CD14-positive monocyte (primary cell): ENCODE data around the gene WIPF1. TPM values are rescaled to one million over a fixed set of nuclear protein-coding genes. Genes with fewer than 3 reads are reported as not detected.

Source experiments
- DNase-seq, 3 donors: peaks; one replicate each; pipeline ENCODE4 v3.0.0-alpha.2; 2011 to 2022
- H2AFZ ChIP-seq: 2 replicates; pipeline ENCODE4 v1.6.0; 2012; ENCODE audit warnings: mild to moderate bottlenecking, low read depth, low read length, inconsistent platforms; ENCODE audit not compliant: insufficient read depth, poor library complexity, severe bottlenecking
- H3K27ac ChIP-seq, 2 donors: 1 replicate in 1 of 2; 2 replicates in 1 of 2; pipeline ENCODE4 v1.5.1; 2012 to 2013; ENCODE audit warnings: low read length in 2 of 2, control low read depth in 1 of 2, inconsistent platforms in 1 of 2, low read depth in 1 of 2, mild to moderate bottlenecking in 1 of 2
- H3K27me3 ChIP-seq, 2 donors: one replicate each; pipeline versions ENCODE4 v1.6.0 to v1.6.1; 2011 to 2013; ENCODE audit warnings: low read length in 2 of 2; ENCODE audit not compliant: control insufficient read depth in 2 of 2, insufficient read depth in 2 of 2
- H3K36me3 ChIP-seq, 2 donors: replicated peaks in 1 of 2; 1 replicate in 1 of 2; 2 replicates in 1 of 2; pipeline versions ENCODE4 v1.5.1 to v1.6.1; 2012 to 2013; ENCODE audit warnings: low read length in 2 of 2, control low read depth in 1 of 2, inconsistent platforms in 1 of 2, mild to moderate bottlenecking in 1 of 2; ENCODE audit not compliant: insufficient read depth in 2 of 2, control insufficient read depth in 1 of 2
- H3K4me1 ChIP-seq, 2 donors: 1 replicate in 1 of 2; 2 replicates in 1 of 2; pipeline versions ENCODE4 v1.5.1 to v1.6.1; 2012 to 2013; ENCODE audit warnings: low read length in 2 of 2, control low read depth in 1 of 2, inconsistent platforms in 1 of 2, mild to moderate bottlenecking in 1 of 2, moderate library complexity in 1 of 2; ENCODE audit not compliant: insufficient read depth in 2 of 2, control insufficient read depth in 1 of 2
- H3K4me2 ChIP-seq: replicated peaks from 2 replicates; pipeline ENCODE3; 2012; ENCODE audit warnings: low read length, moderate library complexity, mild to moderate bottlenecking; ENCODE audit not compliant: poor library complexity, severe bottlenecking; ENCODE audit errors: extremely low read depth
- H3K4me3 ChIP-seq, 3 experiments: fragments of 200-600 bp in 1 of 3; sonication (generic) in 1 of 3; replicated peaks in 1 of 3; 1 replicate in 2 of 3; 2 replicates in 1 of 3; pipeline ENCODE4 v1.5.1; 2011 to 2013; ENCODE audit warnings: low read length in 3 of 3, mild to moderate bottlenecking in 3 of 3, control low read depth in 2 of 3, low read depth in 2 of 3, inconsistent platforms in 1 of 3, moderate library complexity in 1 of 3
- H3K79me2 ChIP-seq: 2 replicates; pipeline ENCODE4 v1.6.0; 2012; ENCODE audit warnings: mild to moderate bottlenecking, control low read depth, inconsistent platforms, low read length, moderate library complexity; ENCODE audit not compliant: insufficient read depth
- H3K9ac ChIP-seq: 2 replicates; pipeline ENCODE4 v1.6.0; 2017; ENCODE audit warnings: low read length, mild to moderate bottlenecking; ENCODE audit not compliant: insufficient read depth, poor library complexity, severe bottlenecking
- H3K9me3 ChIP-seq, 2 donors: replicated peaks in 1 of 2; 1 replicate in 1 of 2; 2 replicates in 1 of 2; pipeline versions ENCODE4 v1.5.1 to v1.6.1; 2012 to 2013; ENCODE audit warnings: low read length in 2 of 2, control low read depth in 1 of 2; ENCODE audit not compliant: control insufficient read depth in 1 of 2, insufficient read depth in 1 of 2
- H4K20me1 ChIP-seq: 2 replicates; pipeline ENCODE4 v1.6.0; 2012; ENCODE audit warnings: mild to moderate bottlenecking, low read length, control low read depth, moderate library complexity; ENCODE audit not compliant: insufficient read depth
- H3K27ac Mint-ChIP-seq, 7 donors: one replicate each; pipeline ENCODE4 v1.8.0; 2020; ENCODE audit warnings: mild to moderate bottlenecking in 7 of 7, mixed read lengths in 7 of 7, moderate library complexity in 6 of 7, inconsistent platforms in 2 of 7
- H3K27me3 Mint-ChIP-seq, 3 donors: one replicate each; pipeline ENCODE4 v1.8.0; 2021 to 2022; ENCODE audit warnings: low read depth in 3 of 3, mild to moderate bottlenecking in 3 of 3, mixed read lengths in 3 of 3, moderate library complexity in 3 of 3, inconsistent platforms in 1 of 3
- H3K36me3 Mint-ChIP-seq, 2 donors: one replicate each; pipeline ENCODE4 v1.8.0; 2020; ENCODE audit warnings: mixed read lengths in 2 of 2, inconsistent platforms in 1 of 2, mild to moderate bottlenecking in 1 of 2
- H3K4me1 Mint-ChIP-seq: one replicate; pipeline ENCODE4 v1.8.0; 2020; ENCODE audit warnings: mild to moderate bottlenecking, mixed read lengths
- H3K4me3 Mint-ChIP-seq, 2 donors: one replicate each; pipeline ENCODE4 v1.8.0; 2020; ENCODE audit warnings: mild to moderate bottlenecking in 2 of 2, mixed read lengths in 2 of 2, moderate library complexity in 1 of 2
- H3K9me3 Mint-ChIP-seq, 7 donors: one replicate each; pipeline ENCODE4 v1.8.0; 2020 to 2022; ENCODE audit warnings: mixed read lengths in 7 of 7, mild to moderate bottlenecking in 6 of 7, moderate library complexity in 6 of 7, inconsistent platforms in 2 of 7
- WGBS: methylation state at CpG from one replicate; pipeline ENCODE4 v1.1.5; 2013; ENCODE audit warnings: missing lambda C conversion rate; ENCODE audit not compliant: insufficient coverage; 5-methylcytosine and 5-hydroxymethylcytosine counted together
- intact Hi-C, 2 donors: fragments of 100-400 bp; cut with micrococcal nuclease; formaldehyde crosslinking; loops; one replicate each; pipeline versions ENCODE4 v1.15.0 to v1.15.1; 2023
- polyA plus RNA-seq, 3 donors: library from polyadenylated mRNA; depleted of rRNA in 1 of 3; unstranded in 2 of 3; stranded (reverse) in 1 of 3; fragments of 300-500 nt in 2 of 3; fragments of >200 nt in 1 of 3; fragmentation: Illumina TruSeq in 2 of 3; gene quantifications; 1 replicate in 2 of 3; 2 replicates in 1 of 3; pipeline ENCODE4 v1.2.3, GENCODE V29; 2012 to 2021
- TF ChIP-seq, protein P1 (sequence below): fragments of 200-600 bp; IDR thresholded peaks from one replicate; pipeline ENCODE4 v1.8.0; 2022; ENCODE audit warnings: antibody characterized with exemption, mild to moderate bottlenecking

WIPF1 gene
- polyA plus RNA-seq, 3 donors = 43.9 to 126 (median 74.3) TPM

DNA sequence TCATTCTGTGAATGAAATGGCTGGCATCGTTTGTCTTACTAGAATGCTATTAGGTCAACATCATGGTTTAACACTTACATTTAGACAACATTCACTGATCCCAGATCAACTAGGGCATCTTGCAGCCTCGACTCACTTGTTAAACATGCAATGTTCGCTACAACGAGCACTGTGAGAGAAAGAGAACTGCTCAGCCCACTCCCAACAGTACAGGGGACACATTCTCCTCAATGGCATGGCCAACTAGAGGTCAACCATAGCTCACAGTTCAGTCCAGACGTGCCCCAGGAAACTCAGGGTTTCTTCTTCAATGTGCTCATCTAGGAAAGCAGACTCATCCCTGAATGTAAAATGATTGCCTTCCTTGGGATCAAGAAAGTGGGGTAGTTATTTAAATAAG lies 5.9 kb downstream of the WIPF1 start:
- intact Hi-C loops = no loop called here
- H3K4me2 ChIP-seq = no peak overlapping the region

DNA sequence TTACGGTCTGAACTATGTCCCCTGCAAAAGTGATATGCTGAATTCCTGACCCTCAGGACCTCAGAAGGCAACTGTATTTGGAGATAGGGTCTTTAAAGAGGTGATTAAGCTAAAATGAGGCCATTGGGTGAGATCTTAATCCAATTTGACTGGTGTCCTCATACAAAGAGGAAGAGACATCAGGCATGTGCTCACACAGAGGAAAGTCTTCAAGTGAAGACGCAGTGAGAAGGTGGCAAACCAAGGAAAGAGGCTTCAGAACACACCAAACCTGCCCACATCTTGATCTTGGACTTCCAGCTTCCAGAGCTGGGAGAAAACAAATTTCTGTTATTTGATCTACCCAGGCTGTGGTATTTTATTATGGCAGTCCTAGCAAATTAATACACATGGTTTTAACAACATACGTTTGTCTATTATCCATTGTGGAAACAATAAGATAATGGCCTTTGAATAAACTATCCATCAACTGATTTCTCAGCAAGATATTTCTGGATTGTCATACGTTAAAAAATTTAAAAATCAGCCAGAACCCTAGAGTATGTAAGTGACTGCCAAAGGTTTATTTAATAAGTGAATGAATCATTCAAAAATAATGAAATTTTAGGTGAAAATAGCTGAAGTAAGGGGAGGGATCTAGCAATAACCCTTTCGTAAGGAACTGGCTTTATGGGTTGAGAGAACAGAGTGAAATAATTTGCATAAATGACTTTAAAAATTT lies 6.5 kb downstream of the WIPF1 start:
- H3K9me3 ChIP-seq = no peaks in the 10 kb centered on the region
- H3K4me2 ChIP-seq = no peak overlapping the region
- peaks cover 25 to 47% of the 10 kb centered on the region in 2 donors for H3K36me3 ChIP-seq
- H3K4me3 Mint-ChIP-seq = no peak overlapping the region
- H3K27me3 ChIP-seq = no peaks in the 10 kb centered on the region
- H3K4me1 ChIP-seq = peaks cover 53 to 61% of the 10 kb centered on the region in 2 donors
- DNase-seq = peak in 1 of 3 donors; percentile 28
- intact Hi-C loops = no loop called here
- peaks cover 50% of the 10 kb centered on the region for H4K20me1 ChIP-seq
- peak overlapping the region in 1 of 2 donors; percentile 79 for H3K27ac ChIP-seq
- H3K79me2 ChIP-seq = peaks cover 100% of the 10 kb centered on the region
- TF ChIP-seq, protein P1, sequence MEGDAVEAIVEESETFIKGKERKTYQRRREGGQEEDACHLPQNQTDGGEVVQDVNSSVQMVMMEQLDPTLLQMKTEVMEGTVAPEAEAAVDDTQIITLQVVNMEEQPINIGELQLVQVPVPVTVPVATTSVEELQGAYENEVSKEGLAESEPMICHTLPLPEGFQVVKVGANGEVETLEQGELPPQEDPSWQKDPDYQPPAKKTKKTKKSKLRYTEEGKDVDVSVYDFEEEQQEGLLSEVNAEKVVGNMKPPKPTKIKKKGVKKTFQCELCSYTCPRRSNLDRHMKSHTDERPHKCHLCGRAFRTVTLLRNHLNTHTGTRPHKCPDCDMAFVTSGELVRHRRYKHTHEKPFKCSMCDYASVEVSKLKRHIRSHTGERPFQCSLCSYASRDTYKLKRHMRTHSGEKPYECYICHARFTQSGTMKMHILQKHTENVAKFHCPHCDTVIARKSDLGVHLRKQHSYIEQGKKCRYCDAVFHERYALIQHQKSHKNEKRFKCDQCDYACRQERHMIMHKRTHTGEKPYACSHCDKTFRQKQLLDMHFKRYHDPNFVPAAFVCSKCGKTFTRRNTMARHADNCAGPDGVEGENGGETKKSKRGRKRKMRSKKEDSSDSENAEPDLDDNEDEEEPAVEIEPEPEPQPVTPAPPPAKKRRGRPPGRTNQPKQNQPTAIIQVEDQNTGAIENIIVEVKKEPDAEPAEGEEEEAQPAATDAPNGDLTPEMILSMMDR = no peak
- no peak overlapping the region for H3K9ac ChIP-seq
- H3K9me3 Mint-ChIP-seq = peaks cover 0 to 3% (median 0%) of the 10 kb centered on the region in 7 donors
- H3K27me3 Mint-ChIP-seq = no peaks in the 10 kb centered on the region
- WGBS = no CpG with 5 or more reads among the region's 5 CpGs
- H2AFZ ChIP-seq = no peak overlapping the region
- peaks cover 60 to 65% of the 10 kb centered on the region in 2 donors for H3K36me3 Mint-ChIP-seq
- H3K4me3 ChIP-seq = no peak overlapping the region
- H3K4me1 Mint-ChIP-seq = peaks cover 71% of the 10 kb centered on the region
- H3K27ac Mint-ChIP-seq = peak overlapping the region; percentile 72 to 90 (median 79)

More for the DNA sequence above, 5.9 kb downstream of the WIPF1 start:
- no peaks in the 10 kb centered on the region for H3K27me3 ChIP-seq
- Mint-ChIP-seq H3K4me1 (peaks cover 75% of the 10 kb centered on the region), H3K9me3 (peaks cover 0 to 3% (median 0%) of the 10 kb centered on the region in 7 donors), H3K27ac (peak overlapping the region; percentile 42 to 90 (median 80)), H3K27me3 (no peaks in the 10 kb centered on the region), H3K4me3 (no peak overlapping the region), H3K36me3 (peaks cover 61 to 68% of the 10 kb centered on the region in 2 donors)
- H3K9me3 ChIP-seq = no peaks in the 10 kb centered on the region
- TF ChIP-seq, protein P1 = no peak
- H4K20me1 ChIP-seq = peaks cover 44% of the 10 kb centered on the region
- no peak overlapping the region for H2AFZ ChIP-seq
- 71% methylated on average over 4 of the region's 5 CpGs for WGBS
- H3K36me3 ChIP-seq = peaks cover 25 to 46% of the 10 kb centered on the region in 2 donors
- H3K79me2 ChIP-seq = peaks cover 100% of the 10 kb centered on the region
- no peak overlapping the region for H3K4me3 ChIP-seq
- no peak overlapping the region for H3K9ac ChIP-seq
- peak overlapping the region in 1 of 2 donors; percentile 79 for H3K27ac ChIP-seq
- peaks cover 58 to 67% of the 10 kb centered on the region in 2 donors for H3K4me1 ChIP-seq
- DNase-seq = no peak
